K562 (cell line): Measurements from ENCODE around the gene ASMTL. TPM values are rescaled to one million over a fixed set of nuclear protein-coding genes. Genes with fewer than 3 reads are reported as not detected.
A peak's percentile ranks its signal among the peaks of the same experiment; 100 is the strongest.

ENCODE experiments used
- CAMTA2 ChIP-seq: fragments of 250-450 bp; sonication (Bioruptor Pico); conservative IDR thresholded peaks from 2 replicates; pipeline ENCODE4 v1.5.1; 2022
- CBX5 ChIP-seq: IDR thresholded peaks from 2 replicates; pipeline ENCODE4 v1.6.1; 2014; ENCODE audit warnings: low read depth, borderline replicate concordance
- FOXO4 ChIP-seq: fragments of 450-650 bp; formaldehyde crosslinking; IDR thresholded peaks from 2 replicates; pipeline ENCODE4 v1.4.0; 2020; ENCODE audit warnings: mild to moderate bottlenecking, moderate library complexity
- GATAD2B ChIP-seq: fragments of 450-650 bp; IDR thresholded peaks from 2 replicates; pipeline ENCODE4 v1.6.1; 2017; ENCODE audit warnings: mild to moderate bottlenecking, borderline replicate concordance
- HDGF ChIP-seq: fragments of 450-650 bp; IDR thresholded peaks from 2 replicates; pipeline ENCODE4 v1.6.1; 2016
- JUNB ChIP-seq: fragments of 450-650 bp; formaldehyde crosslinking; conservative IDR thresholded peaks from 2 replicates; pipeline ENCODE4 v1.4.0; 2020; ENCODE audit warnings: mild to moderate bottlenecking
- NFATC3 ChIP-seq: fragments of 450-650 bp; IDR thresholded peaks from 2 replicates; pipeline ENCODE4 v1.6.1; 2017; ENCODE audit warnings: mild to moderate bottlenecking
- NFE2L1 ChIP-seq: fragments of 450-650 bp; IDR thresholded peaks from 2 replicates; pipeline ENCODE4 v1.6.1; 2016; ENCODE audit warnings: missing genetic modification characterization, low read depth, mild to moderate bottlenecking, missing compliant biosample characterization, moderate library complexity, borderline replicate concordance
- PCBP2 ChIP-seq: fragments of 200-400 bp; formaldehyde crosslinking; IDR thresholded peaks from 2 replicates; pipeline ENCODE4 v1.6.1; 2018; ENCODE audit warnings: low read length, low read depth, mild to moderate bottlenecking, moderate library complexity; ENCODE audit not compliant: poor library complexity, severe bottlenecking
- PHTF2 ChIP-seq: fragments of 250-450 bp; sonication (Bioruptor Pico); IDR thresholded peaks from 2 replicates; pipeline ENCODE4 v1.5.0; 2021; ENCODE audit warnings: mild to moderate bottlenecking
- SAFB ChIP-seq: fragments of 200-400 bp; formaldehyde crosslinking; IDR thresholded peaks from 2 replicates; pipeline ENCODE4 v1.6.1; 2017; ENCODE audit warnings: low read depth, low read length, borderline replicate concordance
- SAFB2 ChIP-seq: fragments of 200-400 bp; formaldehyde crosslinking; IDR thresholded peaks from 2 replicates; pipeline ENCODE4 v1.6.1; 2018; ENCODE audit warnings: borderline replicate concordance, low read length, low read depth, moderate library complexity; ENCODE audit not compliant: severe bottlenecking
- SFPQ ChIP-seq: fragments of 200-400 bp; formaldehyde crosslinking; IDR thresholded peaks from 2 replicates; pipeline ENCODE4 v1.6.1; 2017; ENCODE audit warnings: mild to moderate bottlenecking, low read depth, low read length, moderate library complexity
- SLC30A9 ChIP-seq: fragments of 250-450 bp; sonication (Bioruptor Pico); IDR thresholded peaks from 2 replicates; pipeline ENCODE4 v1.8.0; 2022; ENCODE audit warnings: mild to moderate bottlenecking, moderate library complexity
- SMARCC2 ChIP-seq: fragments of 450-650 bp; IDR thresholded peaks from 2 replicates; pipeline ENCODE4 v1.6.1; 2017; ENCODE audit warnings: antibody characterized with exemption, moderate library complexity, mild to moderate bottlenecking, low read depth
- TAF7 ChIP-seq: fragments of 450-650 bp; IDR thresholded peaks from 2 replicates; pipeline ENCODE4 v1.6.1; 2016; ENCODE audit warnings: missing genetic modification characterization, missing compliant biosample characterization
- TFE3 ChIP-seq: fragments of 450-650 bp; formaldehyde crosslinking; IDR thresholded peaks from 2 replicates; pipeline ENCODE4 v1.4.0; 2020; ENCODE audit warnings: mild to moderate bottlenecking, mixed read lengths
- ZHX1 ChIP-seq: fragments of 150-350 bp; conservative IDR thresholded peaks from 2 replicates; pipeline ENCODE4 v1.6.1; 2014; ENCODE audit warnings: low read length
- ZKSCAN3 ChIP-seq: fragments of 250-450 bp; sonication (Bioruptor Pico); IDR thresholded peaks from 2 replicates; pipeline ENCODE4 v1.4.0; 2020
- ZNF143 ChIP-seq: sonication (generic); formaldehyde crosslinking; IDR thresholded peaks from 2 replicates; pipeline ENCODE4 v1.9.0; 2022; ENCODE audit warnings: mild to moderate bottlenecking, missing genetic modification reagents
- ZNF224 ChIP-seq: sonication (generic); formaldehyde crosslinking; IDR thresholded peaks from 2 replicates; pipeline ENCODE4 v1.8.0; 2022; ENCODE audit warnings: mild to moderate bottlenecking, missing genetic modification reagents
- polyA plus RNA-seq, 8 experiments: library from polyadenylated mRNA; depleted of rRNA in 4 of 8; stranded (reverse) in 5 of 8; unstranded in 3 of 8; fragments of >200 nt; fragmentation: Nextera tagmentation in 2 of 8; fragmentation: Illumina TruSeq in 1 of 8; extraction: Ambion mirVana in 2 of 8; extraction: Trizol in 1 of 8; gene quantifications; 2 replicates each; pipeline versions ENCODE4 v1.2.1 to v1.2.3, GENCODE V29; 2011 to 2014; ENCODE audit warnings: inconsistent platforms in 1 of 8, missing spikeins in 1 of 8
- total RNA-seq, 7 experiments: library from RNA; depleted of rRNA in 6 of 7; stranded (reverse); fragments of >200 nt in 6 of 7; fragmentation: Illumina TruSeq in 2 of 7; extraction: Trizol in 2 of 7; gene quantifications; 2 replicates each; pipeline versions ENCODE4 v1.2.1 to v1.2.3, GENCODE V29; 2011 to 2021; ENCODE audit warnings: low replicate concordance in 1 of 7

Gene ASMTL
- total and polyA plus RNA-seq, 9 of the 15 experiments (the other 6 are each of a cell fraction or from before 2014, with no cell fraction given), result 0.56 to 20.6 (median 7.6) TPM

- no peak for TF ChIP-seq NFE2L1 (tag)
- no peak for TF ChIP-seq PCBP2
- TF ChIP-seq ZKSCAN3 (CRISPR knock-in tag), result no peak
- TF ChIP-seq NFATC3, result no peak
- no peak for TF ChIP-seq SAFB2
- TF ChIP-seq SFPQ, result no peak
- no peak for TF ChIP-seq SLC30A9 (CRISPR knock-in tag)
- no peak for TF ChIP-seq ZHX1
- no peak for TF ChIP-seq PHTF2
- no peak for TF ChIP-seq SAFB
- no peak for TF ChIP-seq GATAD2B
- TF ChIP-seq FOXO4 (CRISPR knock-in tag), result no peak
- TF ChIP-seq CBX5, result no peak
- no peak for TF ChIP-seq CAMTA2
- TF ChIP-seq HDGF, result no peak
- TF ChIP-seq JUNB (CRISPR knock-in tag), result no peak
- peak; percentile 60; the same call in 1 of the 2 replicates for TF ChIP-seq SMARCC2
- TF ChIP-seq TAF7 (tag), result no peak
- TF ChIP-seq ZNF143 (CRISPR knock-in tag), result no peak
- no peak for TF ChIP-seq ZNF224 (CRISPR knock-in tag)
- no peak for TF ChIP-seq TFE3 (CRISPR knock-in tag)
These were observed 25.2 kb upstream of the ASMTL start (continued) for GRCh38 chrX:1477801-1478458.
